ENCODE data around the gene MRPL38.
"Not testable (repeated sequence)": the region's sequence is repeated elsewhere in the genome, so short reads cannot be mapped to it uniquely, and the experiment has no call there.

MRPL38 gene

DNA sequence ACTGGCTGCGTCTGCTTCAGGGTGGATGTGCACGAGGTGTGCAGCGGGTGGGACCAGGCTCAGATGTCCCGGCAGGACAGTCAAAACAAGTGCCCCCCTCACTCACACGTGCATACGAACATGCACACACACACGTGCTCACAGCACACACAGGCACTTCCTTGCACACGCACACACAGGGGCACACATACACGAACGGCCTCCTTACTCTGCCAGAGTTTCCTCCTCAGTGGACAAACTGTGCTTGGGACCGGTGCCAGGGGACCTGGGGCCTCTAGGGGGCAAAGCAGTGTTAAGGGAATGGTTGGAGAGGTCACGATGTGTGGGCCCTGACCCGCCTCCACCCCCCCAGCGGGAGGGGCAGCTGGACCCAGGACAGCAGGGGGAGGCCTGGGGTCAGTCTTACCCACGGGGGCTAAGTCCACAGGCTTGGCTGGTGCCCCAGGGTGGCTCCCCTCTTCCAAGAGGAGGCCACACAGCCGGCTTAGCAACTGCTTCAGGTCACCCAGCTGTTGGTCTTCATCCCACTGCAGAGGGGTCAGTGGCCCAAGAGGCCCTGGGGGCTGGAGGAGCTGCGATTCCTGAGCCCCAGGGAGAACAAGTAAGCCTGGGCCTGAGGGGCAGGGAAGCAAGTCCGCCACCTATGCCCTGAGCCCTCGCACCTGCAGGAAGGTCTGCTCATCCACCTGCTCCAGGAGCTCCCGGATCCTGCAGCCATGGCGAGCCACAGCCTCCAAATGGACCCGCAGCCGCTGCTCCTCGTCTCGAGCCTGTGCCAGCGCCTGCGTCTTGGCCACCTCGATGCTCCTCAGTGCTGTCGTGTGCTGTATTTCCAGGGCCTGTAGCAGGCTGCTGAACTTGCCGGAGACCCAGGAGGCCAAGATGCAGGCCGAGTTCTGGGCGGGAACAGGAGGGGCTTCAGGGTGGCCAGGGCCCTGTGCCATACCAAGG is 12.8 kb downstream of the MRPL38 start:
- Histone ChIP-seq H3K36me3 (peaks cover 35 to 50% (median 41%) of the 10 kb centered on the region in 11 experiments), H3K9ac (peak overlapping the region in 6 of 11 experiments; percentile 26 to 97 (median 40); a peak in 5 of 22 replicates), H3K27me3 (no peaks in the 10 kb centered on the region), H3K9me3 (replicated peaks in 1 of 11) (no peaks in the 10 kb centered on the region), H3K27ac (peak overlapping the region in 2 of 11 experiments; percentile 5 to 96; a peak in 1 of 22 replicates), H4K20me1 (peaks cover 7 to 52% (median 36%) of the 10 kb centered on the region in 11 experiments; a peak in 19 of 22 replicates), H3K4me2 (no peak overlapping the region; a peak in 2 of 22 replicates), H3K4me1 (peaks cover 27 to 44% (median 36%) of the 10 kb centered on the region in 10 experiments), H3K4me3 (no peak overlapping the region)
- TF ChIP-seq Cebpa-rat (IDR thresholded peaks at IDR 0.05), result no peak

DNA sequence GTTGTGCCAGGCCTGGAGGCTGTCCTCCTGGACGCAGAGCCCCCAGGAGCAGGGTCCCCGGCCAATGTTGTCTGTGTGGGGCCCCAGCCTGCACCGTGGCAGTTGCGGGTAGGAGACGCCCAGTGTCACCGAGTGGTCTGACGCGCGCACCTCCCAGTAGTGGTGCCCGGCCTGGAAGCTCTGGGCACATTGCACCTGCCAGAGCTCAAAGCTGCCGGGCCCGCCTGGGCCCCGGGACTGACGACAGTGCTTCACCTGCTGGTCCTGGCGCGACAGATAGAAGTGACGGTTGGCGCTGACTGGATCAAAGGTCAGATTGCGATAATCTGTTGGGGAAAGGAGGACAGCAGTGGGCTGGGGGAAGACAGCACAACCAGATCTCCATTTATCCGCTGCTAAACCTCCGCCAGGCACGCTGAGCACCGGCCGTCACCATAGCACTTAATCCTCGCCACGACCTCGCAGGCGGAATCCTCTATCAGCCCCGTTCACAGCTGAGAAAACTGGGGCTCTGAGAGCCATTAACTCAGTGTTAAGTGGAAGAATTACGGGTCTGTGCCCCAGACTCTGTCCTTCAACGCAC is 13.6 kb downstream of the MRPL38 start:
- Histone ChIP-seq H3K9me3 (replicated peaks in 1 of 11) (no peaks in the 10 kb centered on the region), H3K36me3 (peaks cover 35 to 50% (median 41%) of the 10 kb centered on the region in 11 experiments), H3K27me3 (no peaks in the 10 kb centered on the region), H3K9ac (peak overlapping the region in 2 of 11 experiments; percentile 27 to 39; a peak in 1 of 22 replicates), H3K4me1 (peaks cover 27 to 48% (median 36%) of the 10 kb centered on the region in 10 experiments), H3K4me2 (no peak overlapping the region), H3K4me3 (no peak overlapping the region), H4K20me1 (peaks cover 7 to 52% (median 36%) of the 10 kb centered on the region in 11 experiments; a peak in 19 of 22 replicates), H3K27ac (0 out of 22 replicates have a peak overlapping the region, but pooled peaks of 1 of the 11 experiments have one; percentile 7)
- TF ChIP-seq Cebpa-rat (IDR thresholded peaks at IDR 0.05), result no peak

DNA sequence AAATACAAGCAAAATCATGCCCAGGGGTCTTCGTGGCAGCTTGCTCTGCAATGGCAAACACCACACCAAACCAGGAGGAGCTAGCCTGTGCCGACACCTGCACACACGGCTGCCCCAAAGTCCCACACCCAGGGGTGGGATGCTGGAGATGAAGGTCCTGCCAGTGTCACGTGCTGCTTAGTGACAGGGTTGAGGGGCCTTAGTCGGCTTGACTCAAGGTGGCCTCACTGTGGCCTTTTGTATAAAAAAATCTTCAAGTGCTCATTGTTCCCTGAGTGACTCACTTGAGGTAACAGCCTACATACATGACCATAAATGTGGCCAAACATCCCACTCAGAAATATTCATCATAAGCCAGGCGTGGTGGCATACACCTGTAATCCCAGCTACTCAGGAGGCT is 15.2 kb downstream of the MRPL38 start:
- peaks cover 7 to 44% (median 29%) of the 10 kb centered on the region in 11 experiments; a peak in 19 of 22 replicates for H4K20me1 ChIP-seq
- no peak overlapping the region for H3K27ac ChIP-seq
- peaks cover 30 to 48% (median 34%) of the 10 kb centered on the region in 10 experiments for H3K4me1 ChIP-seq
- no peaks in the 10 kb centered on the region for H3K9me3 ChIP-seq (replicated peaks in 1 of 11)
- H3K36me3 ChIP-seq, result peaks cover 35 to 50% (median 41%) of the 10 kb centered on the region in 11 experiments
- no peaks in the 10 kb centered on the region for H3K27me3 ChIP-seq
- no peak overlapping the region for H3K9ac ChIP-seq
- H3K4me2 ChIP-seq, result no peak overlapping the region
- no peak overlapping the region for H3K4me3 ChIP-seq
- TF ChIP-seq Cebpa-rat (IDR thresholded peaks at IDR 0.05), result no peak

DNA sequence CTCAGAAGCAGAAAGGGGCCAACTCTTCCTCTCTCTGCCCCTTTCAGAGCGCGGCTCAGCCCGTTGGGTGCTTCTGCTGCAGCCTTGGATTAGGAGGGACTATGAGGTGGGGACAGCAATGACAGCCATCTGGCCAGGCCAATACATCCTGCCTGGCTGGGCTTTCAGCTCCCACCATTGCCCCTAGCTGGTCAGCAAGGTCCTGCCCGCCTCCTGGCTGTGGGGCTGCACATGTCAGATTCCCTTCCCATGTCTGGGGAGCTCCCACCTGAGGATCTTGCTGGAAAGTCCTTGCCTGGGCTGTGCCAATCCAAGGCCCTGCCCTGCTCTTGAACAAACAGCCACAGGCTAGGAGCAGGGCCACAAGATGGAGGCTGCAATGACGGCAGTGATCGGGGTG is 16.2 kb downstream of the MRPL38 start:
- peaks cover 32 to 50% (median 41%) of the 10 kb centered on the region in 11 experiments for H3K36me3 ChIP-seq
- no peak overlapping the region for H3K4me2 ChIP-seq
- H3K27me3 ChIP-seq, result no peaks in the 10 kb centered on the region
- H3K9ac ChIP-seq, result no peak overlapping the region
- no peak for TF ChIP-seq Cebpa-rat (IDR thresholded peaks at IDR 0.05)
- H3K4me1 ChIP-seq, result peaks cover 21 to 45% (median 27%) of the 10 kb centered on the region in 10 experiments
- no peak overlapping the region for H3K27ac ChIP-seq
- H4K20me1 ChIP-seq, result peaks cover 7 to 34% (median 19%) of the 10 kb centered on the region in 11 experiments; a peak in 18 of 22 replicates
- no peak overlapping the region for H3K4me3 ChIP-seq
- H3K9me3 ChIP-seq (replicated peaks in 1 of 11), result no peaks in the 10 kb centered on the region

DNA sequence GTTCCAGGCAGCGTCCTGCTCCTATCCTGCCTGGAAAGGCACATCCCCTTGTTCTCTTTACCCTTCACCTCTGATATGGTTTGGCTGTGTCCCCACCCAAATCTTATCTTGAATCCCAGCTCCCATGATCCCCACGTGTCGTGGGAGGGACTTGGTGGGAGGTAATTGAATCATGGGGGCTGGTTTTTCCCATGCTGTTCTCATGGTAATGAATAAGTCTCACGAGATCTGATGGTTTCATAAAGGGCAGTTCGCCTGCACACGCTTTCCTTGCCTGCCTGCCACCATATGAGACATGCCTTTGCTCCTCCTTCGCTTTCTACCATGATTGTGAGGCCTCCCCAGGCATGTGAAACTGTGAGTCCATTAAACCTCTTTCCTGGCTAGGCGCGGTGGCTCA is 18.8 kb downstream of the MRPL38 start:
- peaks cover 34 to 58% (median 44%) of the 10 kb centered on the region in 10 experiments for H3K4me1 ChIP-seq

DNA sequence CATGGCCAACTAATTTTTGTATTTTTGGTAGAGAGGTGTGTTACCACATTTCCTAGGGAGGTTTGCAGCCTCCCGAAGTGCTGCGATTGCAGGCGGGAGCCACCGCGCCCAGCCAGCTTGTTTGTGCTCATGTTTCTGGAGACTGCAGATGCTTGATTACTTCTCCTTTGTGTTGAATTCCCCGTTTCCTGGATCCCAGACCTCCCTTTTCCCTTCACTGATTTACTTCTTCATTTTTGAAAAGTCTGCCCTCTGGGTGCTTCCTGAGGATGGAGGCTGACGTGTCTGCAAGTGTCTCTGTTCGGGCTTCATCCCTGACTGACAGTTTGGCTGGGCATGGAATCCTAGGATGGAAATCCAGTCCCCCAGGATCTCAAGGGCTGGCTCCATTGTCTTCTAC is 19.3 kb downstream of the MRPL38 start:
- H3K4me1 ChIP-seq, result peaks cover 38 to 62% (median 49%) of the 10 kb centered on the region in 10 experiments
- H4K20me1 ChIP-seq, result peaks cover 0 to 6% (median 0%) of the 10 kb centered on the region in 11 experiments; a peak in 2 of 22 replicates
- no peaks in the 10 kb centered on the region for H3K9me3 ChIP-seq (replicated peaks in 1 of 11)
- H3K36me3 ChIP-seq, result peaks cover 5 to 23% (median 15%) of the 10 kb centered on the region in 11 experiments; a peak in 21 of 22 replicates
- peaks cover 0 to 8% (median 4%) of the 10 kb centered on the region in 11 experiments; a peak in 14 of 22 replicates for H3K27me3 ChIP-seq
- H3K9ac ChIP-seq, result no peak overlapping the region
- peak overlapping the region in 3 of 11 experiments; percentile 3 to 14 (median 5); a peak in 1 of 22 replicates for H3K27ac ChIP-seq
- H3K4me3 ChIP-seq, result no peak overlapping the region
- no peak for TF ChIP-seq Cebpa-rat (IDR thresholded peaks at IDR 0.05)
- peak overlapping the region in 9 of 11 experiments; percentile 23 to 77 (median 58); a peak in 17 of 22 replicates for H3K4me2 ChIP-seq

More for the DNA sequence above, 18.8 kb downstream of the MRPL38 start:
- H3K9ac ChIP-seq; H3K9me3 ChIP-seq (replicated peaks in 1 of 11); H4K20me1 ChIP-seq; H3K27me3 ChIP-seq; H3K4me3 ChIP-seq; H3K27ac ChIP-seq: not testable (repeated sequence)
- Histone ChIP-seq H3K4me2 (peak overlapping the region in 9 of 11 experiments; percentile 23 to 77 (median 58); a peak in 16 of 22 replicates), H3K36me3 (peaks cover 9 to 27% (median 19%) of the 10 kb centered on the region in 11 experiments)

DNA sequence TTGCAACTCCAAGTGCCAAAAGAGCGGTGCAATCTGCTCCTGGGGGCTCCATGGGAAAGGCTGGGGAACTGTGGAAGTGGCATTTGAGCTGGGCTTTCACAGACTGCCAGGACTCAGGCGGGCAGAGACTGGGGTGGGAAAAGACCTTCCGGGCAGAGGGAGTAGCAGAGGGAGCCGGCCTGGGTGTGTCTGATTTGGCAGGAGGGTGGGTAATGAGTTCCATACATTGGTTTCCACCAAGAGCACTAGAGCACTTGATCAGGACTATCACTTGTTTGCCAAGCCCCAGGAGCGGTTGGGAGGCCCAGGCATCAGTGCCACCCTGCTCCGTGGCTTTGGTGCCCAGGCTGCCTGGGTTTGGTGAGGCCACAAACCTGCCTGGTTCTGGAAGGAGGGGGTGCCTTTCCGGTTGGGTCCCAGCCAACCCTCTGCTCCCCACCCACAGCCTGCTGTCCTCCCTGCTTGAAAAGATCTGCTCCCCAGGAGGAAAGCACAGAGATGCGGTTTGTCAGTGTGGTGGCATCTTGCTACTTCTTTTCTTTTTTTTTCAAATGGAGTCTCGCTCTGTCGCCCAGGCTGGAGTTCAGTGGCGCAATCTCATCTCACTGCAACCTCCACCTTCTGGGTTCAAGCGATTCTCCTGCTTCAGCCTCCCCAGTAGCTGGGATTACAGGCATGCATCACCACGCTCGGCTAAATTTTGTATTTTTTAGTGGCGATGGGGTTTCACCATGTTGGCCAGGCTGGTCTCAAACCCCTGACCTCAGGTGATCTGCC is 22.8 kb downstream of the MRPL38 start:
- Histone ChIP-seq H3K9ac (peak overlapping the region in 10 of 11 experiments; percentile 9 to 68 (median 54); a peak in 17 of 22 replicates), H3K4me2 (peak overlapping the region; percentile 73 to 91 (median 85)), H3K27ac (peak overlapping the region in 9 of 11 experiments; percentile 45 to 80 (median 76); a peak in 19 of 22 replicates), H3K4me3 (peak overlapping the region in 3 of 10 experiments; percentile 0 to 27 (median 11); a peak in 1 of 20 replicates), H4K20me1 (peaks cover 0 to 6% (median 0%) of the 10 kb centered on the region in 11 experiments; a peak in 2 of 22 replicates), H3K9me3 (replicated peaks in 1 of 11) (no peaks in the 10 kb centered on the region), H3K27me3 (peaks cover 14 to 44% (median 39%) of the 10 kb centered on the region in 11 experiments), H3K4me1 (peaks cover 67 to 90% (median 78%) of the 10 kb centered on the region in 10 experiments), H3K36me3 (no peaks in the 10 kb centered on the region)
- TF ChIP-seq Cebpa-rat (IDR thresholded peaks at IDR 0.05), result peak in 9 of 11 experiments; percentile 16 to 95 (median 86); a peak in 16 of 22 replicates

DNA sequence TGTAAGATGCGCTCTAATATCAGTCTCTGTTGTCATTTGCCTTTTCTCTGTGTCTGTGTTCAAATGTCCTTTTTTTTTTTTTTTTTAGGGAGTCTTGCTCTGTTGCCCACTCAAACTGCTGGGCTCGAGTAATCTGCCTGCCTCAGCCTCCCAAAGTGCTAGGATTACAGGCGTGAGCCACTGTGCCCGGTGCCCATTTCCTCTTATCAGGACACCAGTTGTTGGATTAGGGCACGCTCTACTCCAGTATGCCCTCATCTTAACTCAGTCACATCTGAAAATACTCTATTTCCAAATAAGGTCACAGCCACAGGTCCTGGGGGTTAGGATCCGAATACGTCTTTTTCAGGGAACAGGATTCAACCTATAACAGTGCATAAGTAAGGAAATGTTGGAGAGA is 24.4 kb downstream of the MRPL38 start:
- Histone ChIP-seq H3K4me1 (peaks cover 76 to 98% (median 86%) of the 10 kb centered on the region in 10 experiments), H3K27me3 (peaks cover 14 to 56% (median 50%) of the 10 kb centered on the region in 11 experiments), H3K36me3 (no peaks in the 10 kb centered on the region), H3K9ac (no peak overlapping the region; a peak in 1 of 22 replicates), H3K27ac (no peak overlapping the region), H4K20me1 (peaks cover 0 to 6% (median 0%) of the 10 kb centered on the region in 11 experiments; a peak in 2 of 22 replicates), H3K4me2 (peak overlapping the region; percentile 24 to 91 (median 85); a peak in 21 of 22 replicates), H3K4me3 (no peak overlapping the region), H3K9me3 (replicated peaks in 1 of 11) (no peaks in the 10 kb centered on the region)
- TF ChIP-seq Cebpa-rat (IDR thresholded peaks at IDR 0.05), result no peak
